ENCODE data around the gene CMTM1. TPM values are rescaled to one million over a fixed set of nuclear protein-coding genes. Genes with fewer than 3 reads are reported as not detected.

The CMTM1 gene
- total RNA-seq, 2 donors from 2014 or later = 7.2 to 11.6 TPM

- no peaks in the 10 kb centered on the region for H3K36me3 Mint-ChIP-seq
- peak overlapping the region; percentile 98 to 100 for H3K27ac Mint-ChIP-seq
- DNase-seq (ENCODE audit: low spot score) (no peak), ATAC-seq (peak in 1 of 2 donors; percentile 21)
- H3K27me3 Mint-ChIP-seq = no peaks in the 10 kb centered on the region
- peaks cover 58 to 63% of the 10 kb centered on the region in 2 donors for H3K4me1 Mint-ChIP-seq (ENCODE audit: low read depth in 2 of 2)
- no peaks in the 10 kb centered on the region for H3K9me3 Mint-ChIP-seq
- peak overlapping the region; percentile 81 for H3K4me3 Mint-ChIP-seq
Observed at GRCh38 chr16:66524601-66525164, 41.6 kb upstream of the CMTM1 start.

GRCh38 chr16:66525396-66526180, 40.7 kb upstream of the CMTM1 start:
- Mint-ChIP-seq H3K9me3 (no peaks in the 10 kb centered on the region), H3K36me3 (no peaks in the 10 kb centered on the region), H3K4me3 (peak overlapping the region; percentile 28), H3K27ac (peak overlapping the region; percentile 98 to 100), H3K4me1 (ENCODE audit: low read depth in 2 of 2) (peaks cover 51 to 54% of the 10 kb centered on the region in 2 donors), H3K27me3 (no peaks in the 10 kb centered on the region)
- no peak for DNase-seq (ENCODE audit: low spot score)
- ATAC-seq = no peak

- Mint-ChIP-seq H3K36me3 (no peaks in the 10 kb centered on the region), H3K27ac (peak overlapping the region in 1 of 2 donors; percentile 74), H3K9me3 (no peaks in the 10 kb centered on the region), H3K4me1 (ENCODE audit: low read depth in 2 of 2) (peaks cover 25 to 29% of the 10 kb centered on the region in 2 donors), H3K27me3 (no peaks in the 10 kb centered on the region), H3K4me3 (no peak overlapping the region)
- no peak for ATAC-seq
- DNase-seq (ENCODE audit: low spot score) = no peak
Observed at GRCh38 chr16:66528294-66528693, 37.9 kb upstream of the CMTM1 start.

- peak overlapping the region in 1 of 2 donors; percentile 74 for H3K27ac Mint-ChIP-seq
- H3K27me3 Mint-ChIP-seq = no peaks in the 10 kb centered on the region
- no peaks in the 10 kb centered on the region for H3K9me3 Mint-ChIP-seq
- no peaks in the 10 kb centered on the region for H3K36me3 Mint-ChIP-seq
- ATAC-seq (no peak), DNase-seq (ENCODE audit: low spot score) (no peak)
- peaks cover 18 to 26% of the 10 kb centered on the region in 2 donors for H3K4me1 Mint-ChIP-seq (ENCODE audit: low read depth in 2 of 2)
- no peak overlapping the region for H3K4me3 Mint-ChIP-seq
Observed at GRCh38 chr16:66529475-66529874, 36.8 kb upstream of the CMTM1 start.

GRCh38 chr16:66534376-66534799, 31.9 kb upstream of the CMTM1 start:
- Mint-ChIP-seq H3K36me3 (no peaks in the 10 kb centered on the region), H3K4me3 (no peak overlapping the region), H3K27ac (no peak overlapping the region), H3K27me3 (no peaks in the 10 kb centered on the region), H3K9me3 (no peaks in the 10 kb centered on the region), H3K4me1 (ENCODE audit: low read depth in 2 of 2) (peaks cover 4 to 9% of the 10 kb centered on the region in 2 donors)
- DNase-seq (ENCODE audit: low spot score) (no peak), ATAC-seq (no peak)

- Mint-ChIP-seq H3K27me3 (no peaks in the 10 kb centered on the region), H3K27ac (no peak overlapping the region), H3K4me3 (no peak overlapping the region), H3K36me3 (no peaks in the 10 kb centered on the region), H3K4me1 (ENCODE audit: low read depth in 2 of 2) (peaks cover 12 to 18% of the 10 kb centered on the region in 2 donors), H3K9me3 (no peaks in the 10 kb centered on the region)
- no peak for DNase-seq (ENCODE audit: low spot score)
- ATAC-seq = no peak
Observed at GRCh38 chr16:66536525-66536924, 29.7 kb upstream of the CMTM1 start.

GRCh38 chr16:66537236-66537635, 29.0 kb upstream of the CMTM1 start:
- H3K36me3 Mint-ChIP-seq = no peaks in the 10 kb centered on the region

GRCh38 chr16:66538910-66539309, 27.3 kb upstream of the CMTM1 start:
- H3K27ac Mint-ChIP-seq = peak overlapping the region in 1 of 2 donors; percentile 69
- no peaks in the 10 kb centered on the region for H3K9me3 Mint-ChIP-seq
- H3K36me3 Mint-ChIP-seq = no peaks in the 10 kb centered on the region
- peaks cover 12 to 18% of the 10 kb centered on the region in 2 donors for H3K4me1 Mint-ChIP-seq (ENCODE audit: low read depth in 2 of 2)
- no peaks in the 10 kb centered on the region for H3K27me3 Mint-ChIP-seq
- no peak for DNase-seq (ENCODE audit: low spot score)
- ATAC-seq = no peak
- no peak overlapping the region for H3K4me3 Mint-ChIP-seq

More at GRCh38 chr16:66537236-66537635, 29.0 kb upstream of the CMTM1 start:
- ATAC-seq (no peak), DNase-seq (ENCODE audit: low spot score) (no peak)
- H3K27me3 Mint-ChIP-seq = no peaks in the 10 kb centered on the region
- peaks cover 12 to 18% of the 10 kb centered on the region in 2 donors for H3K4me1 Mint-ChIP-seq (ENCODE audit: low read depth in 2 of 2)
- H3K4me3 Mint-ChIP-seq = no peak overlapping the region
- no peak overlapping the region for H3K27ac Mint-ChIP-seq
- H3K9me3 Mint-ChIP-seq = no peaks in the 10 kb centered on the region

GRCh38 chr16:66539623-66540469, 26.4 kb upstream of the CMTM1 start:
- no peaks in the 10 kb centered on the region for H3K27me3 Mint-ChIP-seq
- peaks cover 12 to 16% of the 10 kb centered on the region in 2 donors for H3K4me1 Mint-ChIP-seq (ENCODE audit: low read depth in 2 of 2)
- H3K27ac Mint-ChIP-seq = peak overlapping the region; percentile 49 to 69
- H3K9me3 Mint-ChIP-seq = no peaks in the 10 kb centered on the region
- peak in 1 of 2 donors; percentile 48 for ATAC-seq
- DNase-seq (ENCODE audit: low spot score) = no peak
- peak overlapping the region; percentile 32 for H3K4me3 Mint-ChIP-seq
- no peaks in the 10 kb centered on the region for H3K36me3 Mint-ChIP-seq

GRCh38 chr16:66541388-66542355, 24.6 kb upstream of the CMTM1 start:
- H3K27ac Mint-ChIP-seq = no peak overlapping the region
- peaks cover 12 to 16% of the 10 kb centered on the region in 2 donors for H3K4me1 Mint-ChIP-seq (ENCODE audit: low read depth in 2 of 2)
- DNase-seq (ENCODE audit: low spot score) (no peak), ATAC-seq (no peak)
- H3K9me3 Mint-ChIP-seq = no peaks in the 10 kb centered on the region
- no peaks in the 10 kb centered on the region for H3K27me3 Mint-ChIP-seq
- H3K36me3 Mint-ChIP-seq = no peaks in the 10 kb centered on the region
- no peak overlapping the region for H3K4me3 Mint-ChIP-seq

GRCh38 chr16:66542396-66542795, 23.8 kb upstream of the CMTM1 start:
- H3K9me3 Mint-ChIP-seq = no peaks in the 10 kb centered on the region
- H3K36me3 Mint-ChIP-seq = no peaks in the 10 kb centered on the region
- no peak overlapping the region for H3K27ac Mint-ChIP-seq
- ATAC-seq (no peak), DNase-seq (ENCODE audit: low spot score) (no peak)
- H3K27me3 Mint-ChIP-seq = no peaks in the 10 kb centered on the region
- H3K4me3 Mint-ChIP-seq = no peak overlapping the region
- peaks cover 11 to 19% of the 10 kb centered on the region in 2 donors for H3K4me1 Mint-ChIP-seq (ENCODE audit: low read depth in 2 of 2)

- ATAC-seq = no peak
- no peak overlapping the region for H3K4me3 Mint-ChIP-seq
- no peaks in the 10 kb centered on the region for H3K36me3 Mint-ChIP-seq
- H3K9me3 Mint-ChIP-seq = no peaks in the 10 kb centered on the region
- H3K4me1 Mint-ChIP-seq (ENCODE audit: low read depth in 2 of 2) = peaks cover 20 to 27% of the 10 kb centered on the region in 2 donors
- no peak for DNase-seq (ENCODE audit: low spot score)
- peak overlapping the region in 1 of 2 donors; percentile 70 for H3K27ac Mint-ChIP-seq
- H3K27me3 Mint-ChIP-seq = no peaks in the 10 kb centered on the region
Observed at GRCh38 chr16:66543541-66543940, 22.7 kb upstream of the CMTM1 start.

Measured in natural killer cell treated with Interleukin-12 subunit alpha and Interleukin-12 subunit beta and Interleukin-15 and Interleukin-18, amount 100 ng/mL, for 72 hours (primary cell).